Natural killer cell treated with Interleukin-12 subunit alpha and Interleukin-12 subunit beta and Interleukin-15 and Interleukin-18, amount 100 ng/mL, for 72 hours (primary cell): Measurements from ENCODE around the gene PARD3. TPM values are rescaled to one million over a fixed set of nuclear protein-coding genes. Genes with fewer than 3 reads are reported as not detected.
"Not testable (repeated sequence)": the region's sequence is repeated elsewhere in the genome, so short reads cannot be mapped to it uniquely, and the experiment has no call there.

Source experiments
- ATAC-seq, 2 donors: fragments of 150-1000 bp; cut with Tn5 transposase in 1 of 2; sonication (Bioruptor Pico), chemical (Tn5 transposase) in 1 of 2; 2 replicates each; pipeline ENCODE4 v1.10.0; 2021
- DNase-seq: peaks from one replicate; pipeline ENCODE4 v3.0.0; 2022; ENCODE audit warnings: low spot score
- H3K27ac Mint-ChIP-seq, 2 donors: 1 replicate in 1 of 2; 2 replicates in 1 of 2; pipeline ENCODE4 v1.8.0; 2022; ENCODE audit warnings: mixed read lengths in 2 of 2, mild to moderate bottlenecking in 1 of 2, moderate library complexity in 1 of 2
- H3K27me3 Mint-ChIP-seq, 2 donors: 1 replicate in 1 of 2; 2 replicates in 1 of 2; pipeline ENCODE4 v1.8.0; 2022; ENCODE audit warnings: mixed read lengths in 2 of 2
- H3K36me3 Mint-ChIP-seq: one replicate; pipeline ENCODE4 v1.8.0; 2022; ENCODE audit warnings: mixed read lengths
- H3K4me1 Mint-ChIP-seq, 2 donors: 1 replicate in 1 of 2; 2 replicates in 1 of 2; pipeline ENCODE4 v1.8.0; 2022; ENCODE audit warnings: low read depth in 2 of 2, mixed read lengths in 2 of 2, mild to moderate bottlenecking in 1 of 2
- H3K4me3 Mint-ChIP-seq: one replicate; pipeline ENCODE4 v1.8.0; 2022; ENCODE audit warnings: mixed read lengths
- H3K9me3 Mint-ChIP-seq: 2 replicates; pipeline ENCODE4 v1.8.0; 2022; ENCODE audit warnings: mixed read lengths
- total RNA-seq, 2 donors: library from RNA; stranded (reverse); gene quantifications; one replicate each; pipeline ENCODE4 v1.2.3, GENCODE V29; 2022

Gene PARD3
- total RNA-seq, 2 donors from 2014 or later = 0.56 TPM; not detected in 1

DNA sequence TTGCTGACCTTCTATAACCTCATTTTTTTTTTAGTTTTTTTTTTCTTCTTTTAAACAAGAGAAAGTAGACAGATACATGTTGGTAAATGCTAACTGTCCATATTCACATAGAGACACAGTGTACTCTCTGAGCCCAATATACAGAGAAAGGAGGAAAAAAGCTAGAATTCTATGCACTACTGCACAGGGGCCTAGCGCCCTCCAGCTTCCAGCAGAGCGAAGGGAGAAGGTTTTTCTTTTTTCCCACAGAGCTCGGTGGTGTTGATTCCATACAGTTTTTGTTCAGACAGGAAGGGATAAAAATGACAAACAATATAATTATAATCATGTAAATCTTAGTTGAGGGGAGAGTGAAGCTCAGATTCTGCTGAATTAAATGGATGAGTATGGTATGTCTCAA, 423.9 kb downstream of the PARD3 start:
- not testable (repeated sequence) for H3K27me3 Mint-ChIP-seq, H3K9me3 Mint-ChIP-seq, DNase-seq, H3K36me3 Mint-ChIP-seq, H3K27ac Mint-ChIP-seq, H3K4me3 Mint-ChIP-seq, ATAC-seq, H3K4me1 Mint-ChIP-seq

DNA sequence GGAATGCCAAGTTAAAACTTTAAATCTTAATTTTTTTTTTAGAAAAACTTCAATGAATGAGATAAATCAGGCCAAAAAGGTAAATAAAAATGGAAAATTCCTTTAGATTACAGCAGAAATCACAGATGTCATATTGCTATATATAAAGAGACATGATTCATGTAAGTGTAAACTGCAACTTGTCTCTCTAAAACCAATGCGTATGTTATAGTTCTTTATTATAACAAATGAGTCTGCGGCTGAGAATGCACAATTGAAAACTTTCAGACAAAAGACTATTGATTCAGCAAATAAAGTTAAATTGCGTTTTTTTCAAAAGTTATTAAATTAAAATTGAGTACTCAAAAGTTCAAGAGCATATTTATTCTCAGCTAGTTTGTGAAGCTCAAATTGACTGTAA, 425.3 kb downstream of the PARD3 start:
- no peaks in the 10 kb centered on the region for H3K4me1 Mint-ChIP-seq
- no peak for ATAC-seq
- no peak overlapping the region for H3K27ac Mint-ChIP-seq
- H3K9me3 Mint-ChIP-seq = no peaks in the 10 kb centered on the region
- H3K4me3 Mint-ChIP-seq = no peak overlapping the region
- no peak for DNase-seq
- no peaks in the 10 kb centered on the region for H3K36me3 Mint-ChIP-seq
- H3K27me3 Mint-ChIP-seq = peaks cover 0 to 2% of the 10 kb centered on the region in 2 donors

DNA sequence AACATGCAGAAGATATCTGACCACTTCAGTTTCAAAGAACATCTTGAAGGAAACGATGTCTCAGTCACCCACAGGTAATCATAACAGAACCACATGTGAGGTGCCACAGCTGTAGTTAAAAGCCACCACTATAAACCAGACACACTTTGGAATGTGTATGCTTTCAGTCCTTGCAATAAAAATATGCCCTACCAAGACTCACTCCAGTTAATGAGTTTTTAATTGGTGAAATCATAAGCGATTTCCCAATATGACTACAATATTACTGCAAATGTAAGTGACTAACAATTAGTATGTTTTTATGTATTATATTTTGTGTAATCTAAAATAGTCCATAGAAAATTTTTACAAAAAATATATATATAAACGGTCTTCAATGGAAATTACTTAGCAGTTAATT, 428.2 kb downstream of the PARD3 start:
- Mint-ChIP-seq H3K4me1 (no peaks in the 10 kb centered on the region), H3K27ac (no peak overlapping the region), H3K36me3 (no peaks in the 10 kb centered on the region), H3K4me3 (no peak overlapping the region), H3K9me3 (no peaks in the 10 kb centered on the region), H3K27me3 (peaks cover 0 to 2% of the 10 kb centered on the region in 2 donors)
- ATAC-seq = no peak
- no peak for DNase-seq

DNA sequence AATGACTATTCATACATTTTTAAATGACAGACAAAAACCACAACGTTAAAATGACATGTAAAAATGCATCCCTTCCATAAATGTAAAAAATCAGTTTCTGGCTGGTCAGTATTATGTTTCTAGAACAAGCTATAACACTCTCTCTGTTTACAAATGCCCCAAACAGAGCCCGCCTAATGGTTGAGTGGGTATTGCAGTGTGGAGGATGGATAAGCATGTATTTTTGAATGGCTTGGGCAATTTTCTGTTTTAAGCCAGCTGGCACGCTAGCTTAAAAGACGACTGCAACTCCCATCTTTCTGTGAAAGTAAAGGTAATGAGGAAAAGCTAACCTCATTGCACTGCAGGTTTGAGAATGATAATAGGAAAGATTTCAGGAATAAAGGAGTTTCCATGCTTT, 430.7 kb downstream of the PARD3 start:
- Mint-ChIP-seq H3K27me3 (peaks cover 0 to 2% of the 10 kb centered on the region in 2 donors), H3K4me3 (no peak overlapping the region), H3K9me3 (no peaks in the 10 kb centered on the region), H3K4me1 (no peaks in the 10 kb centered on the region), H3K27ac (no peak overlapping the region), H3K36me3 (no peaks in the 10 kb centered on the region)
- ATAC-seq = no peak
- DNase-seq = no peak

DNA sequence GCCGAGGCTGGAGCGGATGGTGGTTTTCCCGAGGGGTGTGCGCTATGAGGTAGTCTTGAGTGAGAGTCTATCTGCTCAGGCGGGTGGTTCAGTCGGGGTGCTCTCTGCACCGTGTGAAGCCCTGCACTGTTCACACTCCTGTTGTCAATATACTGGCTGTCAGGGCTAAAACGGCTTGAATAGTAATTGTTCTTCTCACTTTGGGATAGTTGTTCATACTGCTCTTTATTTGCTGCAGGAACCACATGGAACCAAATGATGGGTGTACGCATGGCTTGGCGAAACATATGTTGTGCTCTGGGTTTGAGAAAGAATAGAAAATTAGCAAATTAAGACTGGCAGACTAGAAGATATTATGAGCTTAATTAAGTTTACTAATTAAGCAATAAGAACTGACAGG, 432.5 kb downstream of the PARD3 start:
- H3K9me3 Mint-ChIP-seq = no peaks in the 10 kb centered on the region
- no peak for DNase-seq
- H3K36me3 Mint-ChIP-seq = no peaks in the 10 kb centered on the region
- H3K27ac Mint-ChIP-seq = no peak overlapping the region
- no peaks in the 10 kb centered on the region for H3K27me3 Mint-ChIP-seq
- no peaks in the 10 kb centered on the region for H3K4me1 Mint-ChIP-seq
- H3K4me3 Mint-ChIP-seq = no peak overlapping the region
- ATAC-seq = no peak

DNA sequence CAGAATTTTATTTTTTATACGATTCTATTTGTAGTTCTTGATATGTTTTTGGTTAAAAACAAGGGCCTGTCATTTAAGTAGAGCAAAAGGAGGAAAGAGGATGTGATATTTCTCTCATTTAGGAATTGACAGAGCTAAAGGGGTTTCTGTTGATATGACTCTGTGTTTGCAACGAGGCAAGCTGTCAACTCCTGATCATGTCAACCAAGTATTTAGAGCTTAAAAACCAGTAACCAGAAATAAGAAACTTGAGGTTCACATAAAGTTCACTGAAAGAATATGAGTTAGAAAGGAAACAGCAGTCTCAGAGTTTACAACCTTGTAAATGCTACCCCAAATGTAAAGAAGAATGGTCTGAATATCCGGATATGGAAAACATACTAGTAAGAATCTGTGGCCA, 434.2 kb downstream of the PARD3 start:
- Mint-ChIP-seq H3K9me3 (no peaks in the 10 kb centered on the region), H3K27me3 (no peaks in the 10 kb centered on the region), H3K36me3 (no peaks in the 10 kb centered on the region), H3K4me1 (no peaks in the 10 kb centered on the region), H3K27ac (no peak overlapping the region), H3K4me3 (no peak overlapping the region)
- ATAC-seq (no peak), DNase-seq (no peak)

DNA sequence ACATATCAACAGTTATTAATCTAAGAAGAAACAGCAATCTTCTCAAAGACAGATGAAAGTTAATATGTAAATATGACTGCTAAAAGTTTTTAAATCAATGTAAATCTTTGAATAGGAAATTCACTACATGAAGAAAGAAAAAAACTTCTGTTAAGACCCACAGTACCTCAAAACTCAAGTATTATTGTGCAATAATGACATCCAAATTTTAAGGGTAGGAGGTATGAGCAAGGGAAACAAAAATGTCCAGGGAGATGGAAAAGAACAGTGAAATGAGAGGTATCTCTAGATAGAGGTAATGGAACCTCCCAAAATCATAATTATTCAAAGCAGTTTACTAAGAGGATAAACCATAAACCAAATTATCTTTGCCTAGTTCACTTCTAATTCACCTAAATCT, 436.8 kb downstream of the PARD3 start:
- no peak for DNase-seq
- Mint-ChIP-seq H3K9me3 (no peaks in the 10 kb centered on the region), H3K4me1 (peaks cover 5 to 8% of the 10 kb centered on the region in 2 donors), H3K36me3 (no peaks in the 10 kb centered on the region), H3K27me3 (no peaks in the 10 kb centered on the region), H3K4me3 (no peak overlapping the region), H3K27ac (no peak overlapping the region)
- no peak for ATAC-seq

DNA sequence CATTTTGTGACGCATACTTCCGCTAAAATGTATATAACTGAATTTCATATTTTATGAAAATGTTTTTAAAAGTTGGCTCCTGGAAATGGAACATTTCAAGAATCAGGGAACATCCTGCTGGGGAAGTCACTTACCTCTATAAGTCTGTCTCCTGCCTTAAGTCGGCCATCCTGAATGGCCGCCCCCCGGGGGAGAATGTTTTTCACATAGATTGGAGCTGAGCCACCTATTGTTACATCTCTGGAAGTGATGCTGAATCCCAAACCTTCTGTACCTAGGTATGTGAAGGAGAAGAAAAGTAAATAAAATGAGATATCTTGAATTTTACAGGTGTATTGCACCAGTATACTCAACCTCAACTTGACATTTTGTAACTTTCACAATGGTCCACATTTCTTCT, 437.3 kb downstream of the PARD3 start:
- no peaks in the 10 kb centered on the region for H3K27me3 Mint-ChIP-seq

DNA sequence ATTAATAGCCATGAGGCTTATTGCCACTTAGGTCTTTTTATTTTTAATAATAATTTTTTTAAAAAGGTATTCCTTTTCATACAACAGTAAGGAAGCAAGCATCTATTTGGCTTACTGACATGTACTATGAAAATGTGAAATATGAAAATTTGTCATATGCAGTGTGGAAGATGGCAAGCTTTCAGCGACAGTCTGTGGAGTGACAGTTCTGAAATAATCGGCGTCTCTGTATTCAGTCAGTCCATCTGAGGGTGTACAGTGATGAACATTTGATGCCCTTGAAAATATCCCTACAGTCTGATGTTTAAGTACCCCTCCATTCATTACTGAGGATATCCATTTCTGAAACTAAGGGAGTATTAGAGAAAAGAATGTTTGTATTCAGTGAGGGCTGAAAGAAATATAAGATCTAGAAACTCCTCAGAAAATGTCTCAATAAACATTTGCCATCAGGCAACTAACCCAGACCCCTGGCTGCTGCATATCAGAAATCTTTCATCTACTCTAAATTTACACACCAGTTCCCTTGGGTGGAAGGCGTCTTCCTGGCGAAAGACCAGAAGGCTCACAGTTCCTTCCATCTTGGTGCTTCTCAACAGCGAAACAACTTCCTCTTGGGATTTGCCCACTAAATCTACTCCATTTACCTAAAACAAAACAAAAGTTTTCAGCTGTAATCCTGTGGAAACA, 440.6 kb downstream of the PARD3 start:
- Mint-ChIP-seq H3K9me3 (no peaks in the 10 kb centered on the region), H3K4me3 (peak overlapping the region; percentile 72), H3K36me3 (no peaks in the 10 kb centered on the region), H3K27me3 (no peaks in the 10 kb centered on the region), H3K4me1 (peaks cover 5 to 15% of the 10 kb centered on the region in 2 donors), H3K27ac (peak overlapping the region; percentile 54 to 72)
- ATAC-seq (no peak), DNase-seq (no peak)

More for the DNA sequence above, 437.3 kb downstream of the PARD3 start:
- ATAC-seq = no peak
- Mint-ChIP-seq H3K27ac (no peak overlapping the region), H3K4me3 (no peak overlapping the region), H3K4me1 (peaks cover 5 to 8% of the 10 kb centered on the region in 2 donors), H3K36me3 (no peaks in the 10 kb centered on the region), H3K9me3 (no peaks in the 10 kb centered on the region)
- DNase-seq = no peak

DNA sequence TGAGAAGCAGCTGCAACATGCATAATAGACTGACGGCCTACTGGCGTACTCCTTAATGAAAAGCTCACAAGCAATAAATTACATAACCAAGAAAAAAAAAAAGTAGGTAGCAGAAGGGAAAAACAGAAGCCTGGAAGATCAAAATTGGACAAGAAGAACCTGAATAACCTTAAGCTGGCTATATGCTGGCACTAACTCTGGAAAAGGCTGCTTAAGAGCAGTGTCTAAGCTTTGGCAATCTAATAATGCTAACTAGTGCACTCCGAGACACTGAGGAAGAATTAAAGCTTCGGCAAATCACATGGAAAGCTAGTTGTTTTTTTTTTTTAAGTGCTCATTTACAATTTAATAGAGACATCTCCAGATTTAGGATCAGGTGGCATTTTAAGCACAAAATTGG, 441.9 kb downstream of the PARD3 start:
- Mint-ChIP-seq H3K9me3 (no peaks in the 10 kb centered on the region), H3K4me1 (peaks cover 5 to 15% of the 10 kb centered on the region in 2 donors), H3K4me3 (no peak overlapping the region), H3K36me3 (no peaks in the 10 kb centered on the region), H3K27ac (no peak overlapping the region), H3K27me3 (no peaks in the 10 kb centered on the region)
- no peak for DNase-seq
- ATAC-seq = no peak

DNA sequence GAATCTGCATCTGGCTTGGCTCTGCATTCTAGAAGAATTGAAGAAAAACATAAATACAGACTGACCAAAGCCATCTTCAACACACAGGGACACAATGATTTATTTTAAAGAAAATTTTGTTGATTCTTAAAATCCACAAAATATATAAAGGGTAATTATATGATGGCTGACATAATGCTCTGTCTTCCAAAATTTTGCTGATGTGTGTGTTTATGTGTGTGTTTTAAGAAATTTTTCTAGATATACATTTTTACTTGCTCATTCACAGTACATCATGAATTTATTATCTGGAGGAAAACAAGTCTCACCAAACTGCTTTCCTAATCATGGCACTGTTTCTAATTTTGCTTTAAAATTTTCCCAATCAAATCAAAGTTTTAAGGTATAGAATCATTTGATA, 442.6 kb downstream of the PARD3 start:
- no peak for ATAC-seq
- Mint-ChIP-seq H3K36me3 (no peaks in the 10 kb centered on the region), H3K27ac (no peak overlapping the region), H3K4me3 (no peak overlapping the region), H3K9me3 (no peaks in the 10 kb centered on the region), H3K4me1 (peaks cover 5 to 15% of the 10 kb centered on the region in 2 donors), H3K27me3 (no peaks in the 10 kb centered on the region)
- DNase-seq = no peak

DNA sequence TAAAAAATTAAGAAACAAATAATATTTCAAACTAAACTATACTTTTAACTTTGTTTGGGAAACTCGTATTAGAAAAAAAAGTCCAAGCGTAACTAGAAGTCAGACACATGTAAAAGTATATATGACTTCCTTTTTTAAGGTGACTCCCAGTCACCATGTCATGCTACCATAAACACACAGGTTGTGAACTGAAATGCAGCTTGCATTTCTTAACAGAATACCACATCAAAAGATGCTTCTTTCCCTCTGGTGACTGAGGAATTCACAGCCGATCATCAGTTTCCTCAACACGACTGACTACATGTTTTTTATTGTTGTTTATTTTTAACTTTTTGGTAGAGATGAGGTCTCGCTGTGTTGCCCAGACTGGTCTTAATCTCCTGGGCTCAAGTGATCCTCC, 445.0 kb downstream of the PARD3 start:
- Mint-ChIP-seq H3K4me1 (peaks cover 5 to 14% of the 10 kb centered on the region in 2 donors), H3K9me3 (no peaks in the 10 kb centered on the region), H3K36me3 (no peaks in the 10 kb centered on the region), H3K4me3 (no peak overlapping the region), H3K27ac (no peak overlapping the region), H3K27me3 (no peaks in the 10 kb centered on the region)
- DNase-seq (no peak), ATAC-seq (no peak)

DNA sequence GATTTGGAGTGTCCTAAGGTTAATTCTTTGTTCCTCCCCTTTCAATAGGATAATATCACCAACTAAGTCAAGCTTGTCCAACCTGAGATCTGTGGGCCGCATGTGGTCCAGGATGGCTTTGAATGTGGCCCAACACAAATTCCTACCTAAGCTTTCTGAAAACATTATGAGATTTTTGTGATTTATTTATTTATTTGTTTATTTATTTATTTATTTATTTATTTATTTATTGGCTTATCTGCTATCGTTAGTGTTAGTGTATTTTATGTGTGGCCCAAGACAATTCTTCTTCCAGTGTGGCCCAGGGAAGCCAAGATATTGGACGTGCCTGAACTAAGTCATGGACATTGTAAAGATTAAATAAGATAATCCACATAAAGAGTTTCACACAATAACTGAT, 446.0 kb downstream of the PARD3 start:
- H3K36me3 Mint-ChIP-seq = no peaks in the 10 kb centered on the region
- no peaks in the 10 kb centered on the region for H3K27me3 Mint-ChIP-seq
- no peak overlapping the region for H3K4me3 Mint-ChIP-seq
- H3K9me3 Mint-ChIP-seq = no peaks in the 10 kb centered on the region
- H3K4me1 Mint-ChIP-seq = peaks cover 0 to 7% of the 10 kb centered on the region in 2 donors
- DNase-seq (no peak), ATAC-seq (no peak)
- H3K27ac Mint-ChIP-seq = no peak overlapping the region

DNA sequence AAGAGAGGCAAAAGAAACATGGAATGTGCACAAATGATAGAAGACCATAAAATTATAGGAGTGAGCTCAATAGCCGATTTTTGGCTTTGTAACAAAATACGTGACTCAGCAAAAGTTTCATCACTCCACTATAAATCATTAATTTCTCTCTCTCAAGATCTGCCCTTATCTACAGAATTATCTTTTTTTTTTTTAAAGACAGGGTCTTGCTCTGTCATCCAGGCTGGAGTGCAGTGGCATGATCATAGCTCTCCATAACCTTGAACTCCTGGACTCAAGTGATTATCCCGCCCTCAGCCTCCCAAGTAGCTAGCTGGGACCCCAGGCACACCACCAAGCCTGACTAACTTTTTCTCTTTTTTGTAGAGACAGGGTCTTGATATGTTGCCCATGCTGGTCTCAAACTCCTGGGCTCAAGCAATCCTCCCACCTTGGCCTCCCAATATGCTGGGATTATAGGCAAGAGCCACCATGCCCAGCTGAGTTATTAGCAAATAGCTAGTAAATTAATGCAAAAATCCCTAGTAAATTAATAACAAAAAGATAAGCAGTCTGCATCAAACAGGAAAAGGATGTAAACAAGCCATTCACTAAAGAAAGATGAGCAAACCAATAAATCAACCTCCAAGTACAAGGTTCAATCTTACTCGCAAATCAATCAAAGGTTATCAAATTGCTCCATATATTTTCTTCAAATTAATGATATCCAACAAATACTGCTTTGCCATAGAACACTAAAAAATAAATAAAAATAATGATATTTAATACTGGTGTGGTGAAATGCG, 450.7 kb downstream of the PARD3 start:
- Mint-ChIP-seq H3K36me3 (no peaks in the 10 kb centered on the region), H3K4me1 (no peaks in the 10 kb centered on the region), H3K4me3 (no peak overlapping the region), H3K27ac (no peak overlapping the region), H3K27me3 (no peaks in the 10 kb centered on the region), H3K9me3 (no peaks in the 10 kb centered on the region)
- ATAC-seq = no peak
- DNase-seq = no peak
